ENCODE data around the gene SH3GL3.

DNA sequence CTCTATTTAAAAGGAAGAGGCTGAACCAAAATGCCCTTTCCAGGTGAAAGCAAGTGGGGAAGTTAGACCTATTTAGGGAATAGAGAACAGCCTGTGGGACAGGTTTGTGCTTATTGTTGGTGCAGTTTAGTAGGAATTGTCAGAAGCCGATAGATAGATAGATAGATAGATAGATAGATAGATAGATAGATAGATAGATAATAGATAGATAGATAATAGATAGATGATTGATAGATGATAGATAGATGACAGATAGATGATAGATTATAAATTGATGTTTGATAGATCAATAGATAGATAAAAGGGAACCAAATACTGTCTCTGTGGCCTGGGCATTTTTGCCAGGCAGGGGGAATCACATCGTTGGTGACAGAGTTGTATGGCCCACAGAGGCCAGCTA, 42.5 kb downstream of the SH3GL3 start:
- TF ChIP-seq, protein P1, sequence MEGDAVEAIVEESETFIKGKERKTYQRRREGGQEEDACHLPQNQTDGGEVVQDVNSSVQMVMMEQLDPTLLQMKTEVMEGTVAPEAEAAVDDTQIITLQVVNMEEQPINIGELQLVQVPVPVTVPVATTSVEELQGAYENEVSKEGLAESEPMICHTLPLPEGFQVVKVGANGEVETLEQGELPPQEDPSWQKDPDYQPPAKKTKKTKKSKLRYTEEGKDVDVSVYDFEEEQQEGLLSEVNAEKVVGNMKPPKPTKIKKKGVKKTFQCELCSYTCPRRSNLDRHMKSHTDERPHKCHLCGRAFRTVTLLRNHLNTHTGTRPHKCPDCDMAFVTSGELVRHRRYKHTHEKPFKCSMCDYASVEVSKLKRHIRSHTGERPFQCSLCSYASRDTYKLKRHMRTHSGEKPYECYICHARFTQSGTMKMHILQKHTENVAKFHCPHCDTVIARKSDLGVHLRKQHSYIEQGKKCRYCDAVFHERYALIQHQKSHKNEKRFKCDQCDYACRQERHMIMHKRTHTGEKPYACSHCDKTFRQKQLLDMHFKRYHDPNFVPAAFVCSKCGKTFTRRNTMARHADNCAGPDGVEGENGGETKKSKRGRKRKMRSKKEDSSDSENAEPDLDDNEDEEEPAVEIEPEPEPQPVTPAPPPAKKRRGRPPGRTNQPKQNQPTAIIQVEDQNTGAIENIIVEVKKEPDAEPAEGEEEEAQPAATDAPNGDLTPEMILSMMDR (IDR thresholded peaks at IDR 0.05) = no peak
- TF ChIP-seq POLR2A (IDR thresholded peaks at IDR 0.05) = no peak
- no peak for TF ChIP-seq EP300 (IDR thresholded peaks at IDR 0.05)
- TF ChIP-seq POLR2AphosphoS5 (IDR thresholded peaks at IDR 0.05) = no peak
